Activated CD8-positive, alpha-beta T cell treated with anti-CD3 and anti-CD28 coated beads, Interleukin-2, amount 10 ng/mL, durations not matched to agents 7 days and 5 days (primary cell): Measurements from ENCODE around the gene KLF9. TPM values are rescaled to one million over a fixed set of nuclear protein-coding genes. Genes with fewer than 3 reads are reported as not detected.
A peak's percentile ranks its signal among the peaks of the same experiment; 100 is the strongest.

ENCODE experiments used
- ATAC-seq: fragments of 150-1000 bp; cut with Tn5 transposase; one replicate; pipeline ENCODE4 v1.10.0; 2021; ENCODE audit warnings: moderate library complexity
- CTCF ChIA-PET: fragments of 350-600 bp; sonication (Branson Sonifier 250); formaldehyde crosslinking; loops from one replicate; lab custom pipeline; 2021; ENCODE audit warnings: antibody characterized with exemption; lab: Charles Lee
- POLR2A ChIA-PET: fragments of 350-600 bp; sonication (Branson Sonifier 250); formaldehyde crosslinking; loops from one replicate; lab custom pipeline; 2021; ENCODE audit warnings: antibody characterized with exemption; lab: Charles Lee
- DNase-seq: peaks from one replicate; pipeline ENCODE4 v3.0.0-alpha.2; 2020
- H3K27ac Mint-ChIP-seq: one replicate; pipeline ENCODE4 v1.8.0; 2021; ENCODE audit warnings: mild to moderate bottlenecking, mixed read lengths
- H3K27me3 Mint-ChIP-seq: one replicate; pipeline ENCODE4 v1.8.0; 2021; ENCODE audit warnings: low read depth, mixed read lengths
- H3K36me3 Mint-ChIP-seq: one replicate; pipeline ENCODE4 v1.8.0; 2021; ENCODE audit warnings: low read depth, mixed read lengths
- H3K4me1 Mint-ChIP-seq: one replicate; pipeline ENCODE4 v1.8.0; 2021; ENCODE audit warnings: low read depth, mixed read lengths
- H3K4me3 Mint-ChIP-seq: one replicate; pipeline ENCODE4 v1.8.0; 2021; ENCODE audit warnings: mild to moderate bottlenecking, mixed read lengths
- H3K9me3 Mint-ChIP-seq: one replicate; pipeline ENCODE4 v1.8.0; 2022; ENCODE audit warnings: mixed read lengths; ENCODE audit not compliant: insufficient read depth
- total RNA-seq, 2 experiments: library from RNA; stranded (reverse); gene quantifications; one replicate each; pipeline ENCODE4 v1.2.3, GENCODE V29; 2021

KLF9 gene
- total RNA-seq, 2 experiments from 2014 or later, result 8.8 to 9.6 TPM

DNA sequence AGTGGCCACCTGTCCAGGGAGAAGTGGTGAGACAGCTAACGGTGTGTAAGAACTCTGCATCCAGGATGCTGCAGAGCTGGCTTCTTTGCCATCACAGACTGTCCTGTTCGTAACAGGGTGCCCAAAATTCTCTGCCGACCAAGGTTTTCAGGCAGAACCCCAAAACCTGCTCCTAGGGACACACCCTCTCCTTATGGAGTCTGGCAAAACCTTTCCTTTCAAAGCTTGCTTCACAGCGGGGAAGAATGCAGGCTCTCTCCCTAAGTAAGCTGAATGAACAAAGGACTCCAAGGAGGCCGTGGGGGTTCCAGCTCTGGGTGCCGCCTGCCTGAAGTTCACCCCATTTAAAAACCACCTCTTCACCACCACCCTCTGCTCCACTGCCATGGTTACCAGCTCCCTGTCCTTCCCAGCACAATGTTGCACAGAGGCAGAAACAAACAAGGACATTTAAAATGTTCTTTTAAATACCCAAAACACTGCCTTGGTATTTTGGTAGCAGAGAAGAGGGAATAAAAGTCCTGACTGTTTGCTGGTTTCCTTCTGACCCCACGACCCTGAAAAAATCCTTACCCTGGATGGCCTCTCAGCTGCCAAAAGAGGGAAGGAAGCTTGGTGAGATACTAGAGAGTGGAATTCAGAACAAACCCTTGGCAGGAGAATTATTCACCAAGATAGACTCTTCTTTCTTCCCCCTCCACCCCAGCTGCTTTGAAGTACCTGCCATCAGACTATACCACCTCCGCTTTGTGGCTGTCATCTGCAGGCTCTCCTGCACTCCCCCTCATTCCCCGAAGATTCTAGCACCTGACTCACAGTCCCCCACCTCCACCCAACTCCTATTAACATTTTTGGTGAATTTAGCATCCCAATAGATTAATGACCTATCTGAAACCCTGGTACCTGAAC, 7.1 kb upstream of the KLF9 start:
- H3K9me3 Mint-ChIP-seq, result no peaks in the 10 kb centered on the region
- H3K27ac Mint-ChIP-seq, result peak overlapping the region; percentile 98
- CTCF ChIA-PET, result interaction anchor here (0.8 to 6.5 kb wide), 8 partner anchors 17 to 181 kb away, joined by 3 to 57 read pairs (median 5); no protein-coding TSS in a partner anchor
- POLR2A ChIA-PET, result interaction anchor here (0.7 to 4.8 kb wide), 6 partner anchors 14 to 181 kb away, joined by 4 to 90 read pairs (median 4); no protein-coding TSS in a partner anchor
- peak overlapping the region; percentile 90 for H3K4me3 Mint-ChIP-seq
- peak; percentile 33 for DNase-seq
- peaks cover 37% of the 10 kb centered on the region for H3K4me1 Mint-ChIP-seq
- H3K27me3 Mint-ChIP-seq, result no peaks in the 10 kb centered on the region
- H3K36me3 Mint-ChIP-seq, result no peaks in the 10 kb centered on the region
- no peak for ATAC-seq

- Mint-ChIP-seq H3K36me3 (no peaks in the 10 kb centered on the region), H3K9me3 (no peaks in the 10 kb centered on the region), H3K27me3 (no peaks in the 10 kb centered on the region), H3K27ac (peak overlapping the region; percentile 98), H3K4me1 (peaks cover 37% of the 10 kb centered on the region), H3K4me3 (peak overlapping the region; percentile 90)
- ChIA-PET POLR2A (interaction anchor here (0.5 to 4.8 kb wide), 13 partner anchors 12 to 182 kb away, joined by 3 to 90 read pairs (median 4); no protein-coding TSS in a partner anchor), CTCF (interaction anchor here (0.8 to 6.5 kb wide), 8 partner anchors 17 to 182 kb away, joined by 3 to 57 read pairs (median 5); no protein-coding TSS in a partner anchor)
- ATAC-seq, result peak; percentile 40
- peak; percentile 56 for DNase-seq
These were observed 6.2 kb upstream of the KLF9 start for GRCh38 chr9:70420441-70421271.

DNA sequence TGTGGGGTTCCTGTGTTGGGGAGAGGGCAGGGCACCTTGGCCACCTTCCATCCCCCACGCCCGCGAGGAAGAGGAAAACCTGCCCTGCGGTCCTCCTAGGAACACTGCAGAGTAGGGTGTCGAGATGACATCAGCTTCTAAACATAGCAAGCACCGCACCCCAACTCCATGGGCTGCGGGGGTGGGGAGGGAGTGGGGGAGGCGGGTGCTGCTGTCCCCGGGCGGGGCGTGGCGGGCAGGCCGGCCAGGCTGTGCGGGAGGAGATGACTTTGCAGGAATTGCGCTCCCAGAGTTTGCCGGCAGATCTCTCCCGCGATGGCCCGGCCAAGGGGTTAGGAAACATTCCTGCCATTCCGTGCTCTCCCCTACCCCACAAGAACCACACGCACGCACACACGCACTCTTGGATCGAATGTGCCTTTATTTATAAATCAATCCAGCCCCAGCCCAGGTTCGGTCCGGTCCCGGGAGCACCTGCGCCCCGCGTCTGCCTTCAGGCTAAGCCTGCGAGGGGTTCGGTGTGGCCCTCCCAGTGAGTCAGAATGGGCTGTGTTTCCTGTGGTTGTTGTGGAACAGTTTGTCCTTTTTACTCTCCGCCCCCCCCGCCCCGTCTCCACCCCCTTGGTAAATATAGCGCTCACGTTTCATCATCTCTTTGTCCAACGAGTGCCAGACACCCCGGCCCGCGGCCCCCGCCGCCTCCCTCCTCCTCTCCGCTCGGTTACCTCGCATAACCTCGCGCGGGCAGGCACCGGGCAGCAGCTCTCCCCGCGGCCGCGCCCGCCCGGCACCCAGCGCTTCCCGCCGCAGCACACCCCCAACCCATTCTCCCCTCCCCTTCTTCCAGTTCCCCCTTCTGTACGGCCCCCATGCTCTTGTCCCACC, 5.3 kb upstream of the KLF9 start:
- Mint-ChIP-seq H3K4me3 (peak overlapping the region; percentile 90), H3K9me3 (no peaks in the 10 kb centered on the region), H3K36me3 (no peaks in the 10 kb centered on the region), H3K27me3 (no peaks in the 10 kb centered on the region), H3K4me1 (peaks cover 43% of the 10 kb centered on the region), H3K27ac (peak overlapping the region; percentile 98)
- ATAC-seq (peak; percentile 59), DNase-seq (peak; percentile 92)
- POLR2A ChIA-PET, result interaction anchor here (0.5 to 4.8 kb wide), 20 partner anchors 12 to 183 kb away, joined by 3 to 90 read pairs (median 4); partner anchors contain the start of gene SMC5
- CTCF ChIA-PET, result interaction anchor here (0.9 to 6.5 kb wide), 9 partner anchors 9 to 182 kb away, joined by 3 to 57 read pairs (median 6); no protein-coding TSS in a partner anchor

GRCh38 chr9:70418822-70419555, 4.5 kb upstream of the KLF9 start:
- Mint-ChIP-seq H3K9me3 (no peaks in the 10 kb centered on the region), H3K27me3 (no peaks in the 10 kb centered on the region), H3K4me3 (peak overlapping the region; percentile 90), H3K36me3 (no peaks in the 10 kb centered on the region), H3K4me1 (peaks cover 49% of the 10 kb centered on the region), H3K27ac (peak overlapping the region; percentile 98)
- DNase-seq, result peak; percentile 91
- peak; percentile 44 for ATAC-seq
- ChIA-PET CTCF (interaction anchor here (0.8 to 6.5 kb wide), 11 partner anchors 9 to 183 kb away, joined by 3 to 57 read pairs (median 3); no protein-coding TSS in a partner anchor), POLR2A (interaction anchor here (0.7 to 4.8 kb wide), 15 partner anchors 11 to 1947 kb away, joined by 3 to 90 read pairs (median 4); partner anchors contain the start of genes SMC5 and ZFAND5)

- no peak overlapping the region for H3K4me3 Mint-ChIP-seq
- CTCF ChIA-PET, result interaction anchor here (1.7 to 2.1 kb wide), 2 partner anchors 11 to 187 kb away, joined by 10 to 26 read pairs; no protein-coding TSS in a partner anchor
These were observed 1.0 kb upstream of the KLF9 start for GRCh38 chr9:70415476-70415875.

GRCh38 chr9:70415041-70415440, 584 bp upstream of the KLF9 start:
- CTCF ChIA-PET, result interaction anchor here (1.0 to 2.1 kb wide), 3 partner anchors 10 to 187 kb away, joined by 3 to 26 read pairs (median 10); no protein-coding TSS in a partner anchor
- ATAC-seq, result no peak
- H3K4me3 Mint-ChIP-seq, result peak overlapping the region; percentile 93
- no peaks in the 10 kb centered on the region for H3K27me3 Mint-ChIP-seq
- H3K27ac Mint-ChIP-seq, result no peak overlapping the region
- POLR2A ChIA-PET, result interaction anchor here (1.2 to 1.7 kb wide), 2 partner anchors 11 to 149 kb away, joined by 4 to 10 read pairs; no protein-coding TSS in a partner anchor
- peaks cover 40% of the 10 kb centered on the region for H3K4me1 Mint-ChIP-seq
- no peaks in the 10 kb centered on the region for H3K9me3 Mint-ChIP-seq
- no peak for DNase-seq
- no peaks in the 10 kb centered on the region for H3K36me3 Mint-ChIP-seq

More at GRCh38 chr9:70415476-70415875, 1.0 kb upstream of the KLF9 start:
- Mint-ChIP-seq H3K27me3 (no peaks in the 10 kb centered on the region), H3K36me3 (no peaks in the 10 kb centered on the region), H3K27ac (no peak overlapping the region), H3K4me1 (peaks cover 38% of the 10 kb centered on the region), H3K9me3 (no peaks in the 10 kb centered on the region)
- POLR2A ChIA-PET, result interaction anchor here (1.7 kb wide), 1 partner anchor 149 kb away, joined by 10 read pairs; no protein-coding TSS in a partner anchor
- DNase-seq (no peak), ATAC-seq (no peak)

DNA sequence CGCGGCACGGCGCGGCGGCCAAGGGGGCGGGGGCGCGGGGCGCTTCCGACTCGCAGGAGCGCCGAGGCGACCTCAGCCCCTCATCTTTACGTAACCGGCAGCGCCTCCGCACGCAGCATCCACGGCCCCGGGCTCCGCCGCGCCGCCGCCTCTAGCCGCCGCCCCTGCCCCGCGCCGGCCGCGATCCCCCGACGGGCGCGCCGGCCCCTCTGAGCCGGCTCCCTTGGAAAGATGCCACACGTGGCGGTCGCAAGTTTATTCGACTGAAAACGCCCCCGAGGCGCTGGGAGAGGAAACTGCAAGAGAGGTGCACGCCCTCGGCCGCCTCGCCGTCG, 1.0 kb downstream of the KLF9 start:
- DNase-seq, result no peak
- H3K4me3 Mint-ChIP-seq, result peak overlapping the region; percentile 93
- no peaks in the 10 kb centered on the region for H3K27me3 Mint-ChIP-seq
- peak overlapping the region; percentile 99 for H3K27ac Mint-ChIP-seq
- POLR2A ChIA-PET, result interaction anchor here (1.0 to 1.9 kb wide), 4 partner anchors 14 to 180 kb away, joined by 3 to 11 read pairs (median 7); no protein-coding TSS in a partner anchor
- ATAC-seq, result peak; percentile 28
- no peaks in the 10 kb centered on the region for H3K9me3 Mint-ChIP-seq
- CTCF ChIA-PET, result interaction anchor here (2.1 kb wide), 1 partner anchor 189 kb away, joined by 26 read pairs; no protein-coding TSS in a partner anchor
- H3K36me3 Mint-ChIP-seq, result no peaks in the 10 kb centered on the region
- H3K4me1 Mint-ChIP-seq, result peaks cover 46% of the 10 kb centered on the region

DNA sequence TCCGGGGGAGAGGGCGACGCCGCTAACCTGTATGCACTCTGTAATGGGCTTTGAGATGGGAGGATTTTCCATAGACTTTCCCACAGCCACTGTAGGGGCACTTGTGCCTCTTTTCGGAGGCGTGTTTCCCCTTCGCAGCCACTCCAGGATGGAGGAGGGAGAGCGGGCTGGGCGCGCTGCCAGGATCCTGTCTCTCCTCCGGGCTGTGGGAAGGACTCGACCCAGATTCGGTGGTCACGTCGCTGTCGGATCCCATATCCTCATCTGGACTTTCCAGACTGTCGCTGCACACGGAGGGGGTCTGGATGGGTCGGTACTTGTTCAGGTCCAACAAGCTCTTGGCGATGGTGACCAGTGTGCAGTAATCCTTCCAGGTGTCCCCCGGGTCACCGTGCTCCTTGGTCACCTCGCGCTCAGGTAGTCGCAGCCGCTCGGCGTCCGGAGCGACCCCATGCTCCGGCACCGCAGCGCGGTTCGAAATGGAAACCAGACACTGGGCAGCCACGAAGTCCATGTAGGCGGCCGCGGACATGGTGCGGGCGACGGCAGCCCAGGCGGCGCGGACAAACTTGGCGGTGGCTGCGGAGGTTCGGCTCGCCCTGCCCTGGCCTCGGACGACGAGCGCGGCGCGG, 1.5 kb downstream of the KLF9 start:
- CTCF ChIA-PET, result interaction anchor here (1.2 kb wide), 1 partner anchor 189 kb away, joined by 6 read pairs; no protein-coding TSS in a partner anchor
- Mint-ChIP-seq H3K4me1 (peaks cover 47% of the 10 kb centered on the region), H3K27me3 (no peaks in the 10 kb centered on the region), H3K4me3 (peak overlapping the region; percentile 87), H3K9me3 (no peaks in the 10 kb centered on the region), H3K27ac (peak overlapping the region; percentile 94), H3K36me3 (no peaks in the 10 kb centered on the region)
- POLR2A ChIA-PET, result interaction anchor here (0.6 to 11.1 kb wide), 9 partner anchors 7 to 181 kb away, joined by 3 to 90 read pairs (median 5); partner anchors contain the start of gene SMC5
- DNase-seq (peak; percentile 45), ATAC-seq (peak; percentile 2)
